AG09309 (cell line): ENCODE data around the gene SASS6.

Source experiments
- DNase-seq: peaks from one replicate; pipeline ENCODE4 v3.0.0-alpha.2; 2010; ENCODE audit warnings: low read depth
- H3K4me3 ChIP-seq: 2 replicates; pipeline ENCODE4 v1.5.1; 2011; ENCODE audit warnings: mild to moderate bottlenecking, low read depth, low read length, moderate library complexity; ENCODE audit not compliant: control insufficient read depth
- CTCF ChIP-seq: IDR thresholded peaks from 2 replicates; pipeline ENCODE4 v1.5.1; 2011; ENCODE audit warnings: mild to moderate bottlenecking, low read depth, low read length, inconsistent platforms; ENCODE audit not compliant: insufficient read depth, control insufficient read depth; ENCODE audit errors: missing control alignments

The SASS6 gene

GRCh38 chr1:100037927-100038659 lies 94.6 kb downstream of the SASS6 start:
- H3K4me3 ChIP-seq: peak overlapping the region; percentile 78
- TF ChIP-seq CTCF: no peak
- peak; percentile 37 for DNase-seq

- no peak for TF ChIP-seq CTCF
- DNase-seq: no peak
- peak overlapping the region; percentile 78 for H3K4me3 ChIP-seq
Observed at GRCh38 chr1:100037656-100037926, 95.1 kb downstream of the SASS6 start.

- no peak for TF ChIP-seq CTCF
Observed at GRCh38 chr1:100036718-100037655, 95.7 kb downstream of the SASS6 start.

GRCh38 chr1:100035214-100035613 lies 97.5 kb downstream of the SASS6 start:
- DNase-seq: no peak
- TF ChIP-seq CTCF: no peak
- H3K4me3 ChIP-seq: no peak overlapping the region

More at GRCh38 chr1:100036718-100037655, 95.7 kb downstream of the SASS6 start:
- no peak for DNase-seq
- peak overlapping the region; percentile 78 for H3K4me3 ChIP-seq

- peak; percentile 13 for TF ChIP-seq CTCF
- H3K4me3 ChIP-seq: no peak overlapping the region
- DNase-seq: no peak
Observed at GRCh38 chr1:100034470-100034869, 98.3 kb downstream of the SASS6 start.
